NCI-H146 (cell line): ENCODE measurements around the gene GABBR2.

Source experiments
- DNase-seq: peaks from one replicate; lab custom pipeline; 2025; lab: John Stamatoyannopoulos, UW

GABBR2 gene

DNA sequence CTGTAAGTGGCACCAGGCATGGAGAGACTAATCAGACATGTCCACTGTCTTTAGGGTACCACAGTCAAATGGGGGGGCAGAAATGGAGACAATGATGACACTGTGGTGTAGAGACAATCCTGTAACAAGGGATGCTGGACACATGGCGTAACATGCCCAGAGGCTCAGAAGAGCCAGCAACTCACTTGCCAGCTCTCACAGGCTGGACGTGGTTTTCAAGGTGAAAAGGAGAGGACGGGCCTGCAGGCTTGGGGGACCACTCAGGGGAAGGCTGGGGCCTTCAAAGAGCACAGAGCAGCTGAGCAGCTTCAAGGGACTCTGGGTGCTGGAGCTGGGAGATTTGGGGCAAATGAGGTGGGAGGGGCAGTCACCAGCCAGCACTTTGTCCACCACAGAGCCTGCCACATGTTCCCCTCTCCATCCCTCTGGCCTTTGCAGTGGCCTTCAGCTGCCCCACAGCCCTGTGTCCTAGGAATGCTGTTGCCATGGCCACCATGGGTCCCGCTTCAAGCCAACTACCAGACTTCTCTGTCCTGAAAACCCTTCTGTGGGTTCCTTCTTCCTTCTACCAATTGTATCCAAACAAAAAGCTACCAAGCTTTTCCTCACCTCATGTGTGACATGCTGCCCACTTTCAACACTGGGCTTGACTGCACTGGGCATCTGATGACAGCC, 140.4 kb downstream of the GABBR2 start:
- DNase-seq = no peak

DNA sequence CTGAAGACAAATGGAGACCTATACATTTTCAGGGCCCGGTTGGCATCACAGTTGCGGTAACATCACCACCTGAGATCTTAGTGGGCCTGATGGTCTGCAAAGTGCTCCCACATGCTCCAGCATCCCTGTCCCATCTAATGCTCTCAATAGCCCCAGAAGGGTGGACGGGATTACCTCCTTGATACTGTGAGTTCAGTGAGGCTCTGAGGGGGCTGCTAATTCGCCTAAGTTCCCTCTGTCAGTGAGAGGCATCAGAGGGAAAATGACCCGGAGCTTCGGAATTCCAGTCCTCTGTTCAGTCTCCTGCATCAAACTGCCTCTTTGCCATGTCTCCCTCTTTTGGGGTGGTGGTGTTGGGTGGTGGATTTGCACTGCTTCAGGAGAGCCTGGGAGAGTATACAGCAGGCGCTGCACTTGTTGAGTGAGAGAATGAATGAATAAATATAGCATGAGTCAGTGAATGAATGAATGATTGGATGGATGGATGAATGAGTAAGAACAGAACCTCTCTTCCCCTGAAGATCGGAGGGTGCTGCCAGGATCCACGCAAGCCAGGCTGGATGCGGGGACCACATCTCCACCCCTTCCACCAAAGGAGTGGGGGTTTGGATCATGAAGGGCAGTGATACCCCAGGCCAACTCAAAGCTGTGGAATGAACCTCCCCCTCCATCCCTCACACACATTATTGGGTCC, 141.0 kb downstream of the GABBR2 start:
- no peak for DNase-seq

GRCh38 chr9:98565152-98566135, 143.3 kb downstream of the GABBR2 start:
- no peak for DNase-seq

- DNase-seq = no peak
These were observed 144.0 kb downstream of the GABBR2 start for GRCh38 chr9:98564714-98565113.

GRCh38 chr9:98563988-98564387, 144.7 kb downstream of the GABBR2 start:
- no peak for DNase-seq

- DNase-seq = no peak
These were observed 145.4 kb downstream of the GABBR2 start for GRCh38 chr9:98563212-98563907.

DNA sequence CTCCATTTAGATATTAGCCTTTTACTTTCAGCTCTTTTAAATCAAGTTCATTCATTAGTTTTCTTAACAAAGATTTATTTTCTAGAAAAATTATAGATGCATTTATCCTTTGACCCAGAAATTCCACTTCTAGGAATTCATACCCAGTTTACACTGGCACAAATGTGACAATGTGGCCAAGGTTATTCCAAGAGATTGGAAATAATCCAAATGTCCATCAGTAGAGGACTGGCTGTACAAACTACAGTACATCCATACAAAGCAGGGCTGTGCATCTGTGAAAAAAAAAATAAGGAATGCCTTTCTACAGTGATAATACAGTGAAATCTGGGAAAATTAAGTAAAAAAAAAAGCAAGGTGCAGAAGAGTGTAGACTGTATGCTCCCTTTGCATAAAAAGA, 149.2 kb downstream of the GABBR2 start:
- DNase-seq = no peak

- DNase-seq = no peak
These were observed 150.2 kb downstream of the GABBR2 start for GRCh38 chr9:98558575-98558974.

DNA sequence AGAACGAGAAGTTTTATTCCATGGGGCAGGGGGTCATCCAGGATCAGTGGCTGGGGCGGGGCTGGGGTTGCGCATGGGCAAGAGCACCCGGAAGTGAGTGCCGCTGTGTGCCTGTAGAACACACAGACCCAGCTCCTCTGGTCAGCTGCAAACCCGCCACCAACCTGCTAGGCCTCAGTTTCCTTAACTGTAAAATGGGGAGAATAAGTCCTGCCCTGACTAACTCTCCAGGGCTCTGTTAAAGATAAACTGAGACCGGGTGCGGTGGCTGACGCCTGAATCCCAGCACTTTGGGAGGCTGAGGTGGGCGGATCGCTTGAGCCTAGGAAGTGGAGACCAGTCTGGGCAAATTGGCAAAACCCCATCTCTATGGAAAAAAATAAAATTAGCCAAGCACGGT, 152.2 kb downstream of the GABBR2 start:
- no peak for DNase-seq

GRCh38 chr9:98555651-98556465, 152.9 kb downstream of the GABBR2 start:
- no peak for DNase-seq

DNA sequence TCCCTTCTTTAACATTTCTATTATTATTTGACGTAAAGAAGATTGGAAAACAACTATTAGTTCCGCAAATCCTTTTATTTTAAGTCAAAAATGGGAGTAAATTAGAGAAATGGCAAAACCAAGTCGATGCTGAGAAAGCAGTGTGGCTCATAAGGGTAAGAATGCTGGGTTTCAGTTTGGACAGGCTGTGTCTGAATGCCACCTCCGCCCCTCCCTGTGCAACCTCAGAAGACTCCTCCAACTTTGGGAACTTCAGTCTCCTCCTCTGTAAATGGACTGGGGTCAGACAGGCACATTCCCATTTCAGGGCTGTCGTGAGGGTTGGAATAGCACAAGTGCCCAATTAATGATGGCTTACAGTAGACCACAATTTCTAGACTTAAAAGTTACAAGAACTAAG, 154.0 kb downstream of the GABBR2 start:
- DNase-seq = no peak

DNA sequence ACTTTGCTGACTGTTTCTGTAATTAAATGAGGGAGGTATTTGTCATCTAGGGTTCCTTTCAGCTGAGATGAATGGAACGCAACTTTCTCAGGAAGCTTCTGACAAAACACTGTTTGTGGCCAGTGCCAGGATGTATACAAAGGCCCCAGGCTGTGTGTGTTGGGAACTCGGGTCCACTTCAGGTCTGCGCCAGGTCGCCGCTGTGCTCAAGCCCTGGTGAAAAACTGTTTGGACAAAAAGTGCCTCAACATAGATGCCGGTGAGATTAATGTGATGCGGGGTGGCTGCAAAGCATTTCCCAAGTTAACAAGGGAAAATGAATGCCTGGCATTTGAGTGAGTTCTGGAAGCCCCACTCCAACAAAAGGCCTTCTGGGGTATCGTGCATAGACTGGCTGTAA, 156.4 kb downstream of the GABBR2 start:
- no peak for DNase-seq

GRCh38 chr9:98551511-98552286, 157.0 kb downstream of the GABBR2 start:
- no peak for DNase-seq

- DNase-seq = no peak
These were observed 158.4 kb downstream of the GABBR2 start for GRCh38 chr9:98550206-98550820.

- DNase-seq = no peak
These were observed 159.3 kb downstream of the GABBR2 start for GRCh38 chr9:98549401-98549800.

- DNase-seq = no peak
These were observed 161.1 kb downstream of the GABBR2 start for GRCh38 chr9:98547606-98548005.

- DNase-seq = no peak
These were observed 163.7 kb downstream of the GABBR2 start for GRCh38 chr9:98545021-98545420.

- DNase-seq = no peak
These were observed 167.0 kb downstream of the GABBR2 start for GRCh38 chr9:98541684-98542230.

DNA sequence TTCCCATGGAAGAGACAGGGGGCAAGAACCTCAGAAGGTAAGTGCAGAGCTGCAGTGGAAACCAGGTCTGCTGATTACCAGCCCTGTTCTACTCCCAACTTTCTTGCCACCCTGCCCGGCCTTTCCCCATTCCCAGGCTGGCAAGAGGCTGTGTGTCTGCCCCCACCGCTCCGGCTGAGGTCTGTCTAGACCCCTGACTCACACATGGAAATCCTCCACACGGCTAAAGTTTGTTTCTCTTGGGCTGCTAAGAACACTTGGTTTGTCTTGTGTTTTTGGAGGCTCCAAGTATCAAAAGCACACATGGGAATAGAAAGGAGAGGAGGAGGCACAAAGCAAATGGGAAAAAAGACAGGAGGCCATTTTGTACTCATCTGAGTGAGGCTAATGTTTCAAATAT, 168.3 kb downstream of the GABBR2 start:
- DNase-seq = no peak

GRCh38 chr9:98539954-98540353, 168.8 kb downstream of the GABBR2 start:
- DNase-seq = no peak
